SJCRH30 (cell line): ENCODE measurements around the gene PHLDB1. TPM values are rescaled to one million over a fixed set of nuclear protein-coding genes. Genes with fewer than 3 reads are reported as not detected.
"Not testable (repeated sequence)": the region's sequence is repeated elsewhere in the genome, so short reads cannot be mapped to it uniquely, and the experiment has no call there.

Source experiments
- DNase-seq, 2 experiments: peaks; one replicate each; pipeline ENCODE4 v3.0.0-alpha.2; 2015 to 2020
- H3K27ac ChIP-seq: fragments of 250-450 bp; sonication (Bioruptor Pico); 2 replicates; pipeline ENCODE4 v1.5.1; 2020; ENCODE audit warnings: mild to moderate bottlenecking, moderate library complexity
- H3K27me3 ChIP-seq: fragments of 250-450 bp; sonication (Bioruptor Pico); 2 replicates; pipeline ENCODE4 v1.5.1; 2020; ENCODE audit warnings: mild to moderate bottlenecking, moderate library complexity
- H3K36me3 ChIP-seq: fragments of 250-450 bp; sonication (Bioruptor Pico); 2 replicates; pipeline ENCODE4 v1.5.1; 2020; ENCODE audit warnings: mild to moderate bottlenecking, moderate library complexity
- H3K4me1 ChIP-seq: fragments of 250-450 bp; sonication (Bioruptor Pico); 2 replicates; pipeline ENCODE4 v1.5.1; 2020; ENCODE audit warnings: mild to moderate bottlenecking, moderate library complexity
- H3K4me3 ChIP-seq: fragments of 250-450 bp; sonication (Bioruptor Pico); 2 replicates; pipeline ENCODE4 v1.5.1; 2020; ENCODE audit warnings: mild to moderate bottlenecking, moderate library complexity
- H3K9me3 ChIP-seq: fragments of 250-450 bp; sonication (Bioruptor Pico); replicated peaks from 2 replicates; pipeline ENCODE4 v1.5.1; 2020; ENCODE audit warnings: mild to moderate bottlenecking, moderate library complexity
- total RNA-seq: library from RNA; depleted of rRNA; stranded (reverse); fragments of >200 nt; shearing (Covaris generic); gene quantifications from 2 replicates; pipeline ENCODE4 v1.2.3, GENCODE V29; 2014; rRNA removed

PHLDB1 gene
- total RNA-seq = 19.1 and 21.6 TPM in 2 replicates

DNA sequence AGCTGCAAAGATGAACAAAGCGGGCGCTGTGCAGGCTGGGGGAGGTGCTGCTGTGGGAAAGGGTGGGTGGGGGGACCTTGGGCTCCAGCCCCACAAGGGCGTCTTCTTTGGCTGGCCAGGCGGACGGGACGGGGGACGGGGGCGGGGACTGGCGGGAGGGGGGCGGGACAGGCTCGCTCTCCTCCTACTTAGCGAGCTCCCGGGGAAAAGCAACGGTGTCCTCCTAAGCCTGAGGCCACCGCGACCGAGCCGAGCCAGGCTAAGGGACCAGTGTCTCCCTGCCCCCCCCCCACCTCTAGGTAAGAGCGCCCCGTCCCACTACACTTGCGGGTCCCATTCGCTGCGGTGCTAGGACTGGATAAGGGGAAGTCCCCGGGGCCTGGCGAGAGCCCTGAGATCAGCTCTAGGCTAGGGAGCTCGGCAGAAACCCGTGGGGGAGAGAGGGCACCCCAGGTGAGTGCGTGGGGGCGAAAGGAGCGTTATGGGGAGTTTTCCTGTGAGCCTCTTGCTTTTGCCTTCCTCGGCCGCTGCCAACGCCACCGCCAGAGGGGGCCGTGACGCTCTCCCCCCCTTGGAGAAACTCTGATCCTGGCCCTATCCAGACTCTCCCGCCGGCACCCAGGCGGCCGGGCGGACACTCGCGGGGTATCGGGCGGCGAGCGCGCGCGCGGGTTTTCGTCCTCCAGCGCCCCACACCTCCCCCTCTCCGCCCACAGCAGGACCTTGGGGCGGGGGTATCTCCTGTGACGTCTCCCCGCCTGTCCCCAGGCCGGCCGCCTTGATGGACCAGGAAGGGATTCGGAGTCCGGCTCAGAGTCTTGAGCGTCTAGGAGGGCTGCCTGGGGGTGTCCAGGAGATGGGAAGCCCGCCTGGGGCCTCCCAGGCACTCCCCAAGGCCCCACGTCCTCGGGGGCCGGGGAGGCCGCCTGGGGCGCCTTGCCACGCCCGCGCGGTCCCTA is at the start of gene PHLDB1:
TSS of gene PHLDB1 (plus strand) at position 215 of the 959 bp plus-strand sequence. CDS start 6,222 bp downstream, outside the sequence.
- H3K9me3 ChIP-seq = no peaks in the 10 kb centered on the region
- peak; percentile 71 to 74 for DNase-seq
- no peaks in the 10 kb centered on the region for H3K36me3 ChIP-seq
- H3K4me3 ChIP-seq = peak within 1 kb of the TSS; percentile 67
- H3K27ac ChIP-seq = peak within 1 kb of the TSS; percentile 56
- H3K27me3 ChIP-seq = no peaks in the 10 kb centered on the region
- H3K4me1 ChIP-seq = no peaks in the 10 kb centered on the region

DNA sequence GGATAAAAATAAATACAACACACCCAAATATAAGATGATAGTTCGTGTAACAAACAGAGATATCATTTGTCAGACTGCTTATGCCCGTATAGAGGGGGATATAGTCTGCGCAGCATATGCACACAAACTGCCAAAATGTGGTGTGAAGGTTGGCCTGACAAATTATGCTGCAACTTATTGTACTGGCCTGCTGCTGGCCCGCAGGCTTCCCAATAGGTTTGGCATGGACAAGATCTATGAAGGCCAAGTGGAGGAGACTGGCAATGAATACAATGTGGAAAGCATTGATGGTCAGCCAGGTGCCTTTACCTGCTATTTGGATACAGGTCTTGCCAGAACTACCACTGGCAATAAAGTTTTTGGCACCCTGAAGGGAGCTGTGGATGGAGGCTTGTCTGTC is 46.6 kb upstream of the PHLDB1 start:
- Histone ChIP-seq H3K9me3 (no peaks in the 10 kb centered on the region), H3K36me3 (no peaks in the 10 kb centered on the region), H3K4me3 (no peak overlapping the region), H3K27me3 (no peaks in the 10 kb centered on the region), H3K27ac (no peak overlapping the region), H3K4me1 (no peaks in the 10 kb centered on the region)
- no peak for DNase-seq

DNA sequence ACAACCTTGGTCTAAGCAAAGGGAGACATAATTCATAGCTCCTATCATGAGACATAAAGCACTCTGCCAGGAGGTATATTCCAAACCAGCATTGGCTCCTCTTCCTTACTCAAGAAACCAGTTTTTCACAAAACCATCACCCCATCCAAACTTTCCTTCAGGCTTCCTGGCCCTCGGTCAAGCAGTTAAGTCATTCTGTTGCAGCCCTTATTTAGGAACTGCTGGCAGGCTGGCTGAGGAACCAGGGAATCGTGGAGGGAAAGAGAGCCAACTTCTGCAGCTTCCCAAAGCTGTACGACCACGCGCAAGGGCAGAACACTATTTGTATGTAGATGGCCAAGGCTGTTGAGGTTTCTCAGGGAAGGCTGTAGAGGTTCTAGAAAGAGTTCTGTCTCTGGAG is 42.4 kb upstream of the PHLDB1 start:
- no peak for DNase-seq
- Histone ChIP-seq H3K27me3 (no peaks in the 10 kb centered on the region), H3K4me1 (no peaks in the 10 kb centered on the region), H3K9me3 (no peaks in the 10 kb centered on the region), H3K4me3 (no peak overlapping the region), H3K36me3 (no peaks in the 10 kb centered on the region), H3K27ac (no peak overlapping the region)

DNA sequence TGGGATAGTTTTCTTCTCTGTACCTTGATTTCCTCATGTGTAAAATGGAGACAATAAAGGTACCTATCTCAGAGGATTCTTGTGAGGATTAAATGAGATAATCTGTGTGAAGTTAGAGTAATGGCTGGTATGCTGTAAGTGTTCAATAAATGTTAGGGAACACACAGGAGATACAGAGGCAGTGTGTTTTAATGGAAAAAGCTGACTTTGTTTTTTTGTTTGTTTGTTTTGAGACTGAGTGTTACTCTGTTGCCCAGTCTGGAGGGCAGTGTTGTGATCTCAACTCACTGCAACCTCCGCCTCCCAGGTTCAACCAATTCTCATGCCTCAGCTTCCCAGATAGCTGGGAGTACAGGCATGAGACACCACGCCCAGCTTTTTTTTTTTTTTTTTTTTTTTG is 37.7 kb upstream of the PHLDB1 start:
- H3K4me1 ChIP-seq = peaks cover 7% of the 10 kb centered on the region
- H3K9me3 ChIP-seq = no peaks in the 10 kb centered on the region
- H3K27me3 ChIP-seq = no peaks in the 10 kb centered on the region
- no peak overlapping the region for H3K4me3 ChIP-seq
- H3K27ac ChIP-seq = no peak overlapping the region
- H3K36me3 ChIP-seq = no peaks in the 10 kb centered on the region; the same call in 1 of the 2 replicates
- DNase-seq = no peak

DNA sequence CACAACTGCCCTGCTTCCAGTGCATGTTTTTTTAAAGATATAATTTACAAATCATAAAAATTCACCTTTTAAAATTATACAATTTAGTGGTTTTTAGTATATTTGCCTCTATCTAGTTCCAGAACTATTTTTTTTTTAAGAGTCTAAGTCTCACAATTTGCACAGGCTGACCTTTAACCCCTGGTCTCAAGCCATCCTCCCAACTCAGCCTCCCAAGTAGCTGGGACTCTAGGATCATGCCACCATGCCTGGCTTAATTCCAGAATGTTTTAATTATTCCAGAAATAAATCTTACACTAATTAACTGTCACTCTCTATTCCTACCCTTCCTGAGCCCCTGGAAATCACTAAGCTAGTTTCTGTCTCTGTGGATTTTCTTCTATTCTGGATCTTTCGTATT is 36.6 kb upstream of the PHLDB1 start:
- no peaks in the 10 kb centered on the region for H3K27me3 ChIP-seq
- no peak overlapping the region for H3K27ac ChIP-seq
- peaks cover 17% of the 10 kb centered on the region for H3K4me1 ChIP-seq
- no peaks in the 10 kb centered on the region; the same call in 1 of the 2 replicates for H3K36me3 ChIP-seq
- DNase-seq = no peak
- no peak overlapping the region for H3K4me3 ChIP-seq
- no peaks in the 10 kb centered on the region for H3K9me3 ChIP-seq

DNA sequence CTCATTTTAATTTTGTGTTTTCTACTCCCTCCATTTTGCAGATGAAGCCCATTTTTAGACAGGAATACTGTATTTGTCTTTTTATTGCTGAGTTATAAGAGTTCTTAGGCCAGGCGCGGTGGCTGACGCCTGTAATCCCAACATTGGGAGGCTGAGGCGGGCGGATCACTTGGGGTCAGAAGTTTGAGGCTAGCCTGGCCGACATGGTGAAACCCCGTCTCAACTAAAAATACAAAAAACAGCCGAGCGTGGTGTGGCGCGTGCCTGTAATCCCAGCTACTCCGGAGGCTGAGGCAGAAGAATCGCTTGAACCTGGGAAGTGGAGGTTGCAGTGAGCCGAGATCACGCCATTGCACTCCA is 35.7 kb upstream of the PHLDB1 start:
- not testable (repeated sequence) for H3K36me3 ChIP-seq, H3K27me3 ChIP-seq, H3K9me3 ChIP-seq
- Histone ChIP-seq H3K27ac (peak overlapping the region; percentile 94), H3K4me1 (peaks cover 19% of the 10 kb centered on the region), H3K4me3 (peak overlapping the region; percentile 100)
- DNase-seq = peak; percentile 16 to 25

DNA sequence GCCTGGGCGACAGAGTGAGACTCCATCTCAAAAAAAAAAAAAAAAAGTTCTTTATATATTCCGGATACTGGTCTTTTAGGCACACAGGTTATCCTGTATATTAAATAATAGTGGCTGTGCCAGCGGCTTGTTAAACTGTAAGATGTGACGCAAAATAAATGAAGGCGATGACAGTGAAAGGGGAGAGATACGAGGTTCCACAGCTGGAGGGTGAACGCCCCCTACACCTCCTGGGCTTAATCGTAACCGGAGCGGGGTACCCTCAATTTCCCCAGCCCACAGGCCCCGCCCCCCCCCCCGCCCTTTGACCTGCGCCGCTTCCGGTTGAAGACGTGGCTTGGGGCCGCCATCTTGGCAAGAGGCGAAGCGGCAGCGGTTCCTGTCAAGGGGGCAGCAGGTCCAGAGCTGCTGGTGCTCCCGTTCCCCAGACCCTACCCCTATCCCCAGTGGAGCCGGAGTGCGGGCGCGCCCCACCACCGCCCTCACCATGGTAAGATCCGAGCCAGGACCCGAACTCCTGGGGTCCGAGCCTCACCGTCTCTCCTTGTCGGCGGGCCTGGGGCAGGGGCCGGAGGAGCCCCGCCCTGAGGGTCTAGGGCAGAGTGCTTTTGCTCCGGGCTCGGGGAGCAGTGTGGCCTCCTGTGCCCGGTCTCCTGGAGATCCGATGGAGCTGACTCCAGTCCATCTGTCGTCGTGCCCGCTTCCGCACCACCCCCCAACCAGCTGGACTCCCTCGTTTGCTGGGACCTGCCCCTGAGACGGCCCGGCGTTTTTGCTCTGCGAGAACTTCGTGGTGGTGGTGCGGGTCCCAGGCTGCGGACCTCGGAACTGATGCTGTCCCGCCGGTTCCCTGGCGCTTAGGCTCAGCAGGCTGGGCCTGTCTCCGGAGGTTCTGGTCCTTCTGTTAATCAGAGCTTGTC is 35.1 kb upstream of the PHLDB1 start, which contains the start of gene ARCN1:
TSS of gene ARCN1 (plus strand) at position 349 of the 920 bp plus-strand sequence. CDS start at position 488, 139 bp downstream.
- no peaks in the 10 kb centered on the region; the same call in 1 of the 2 replicates for H3K36me3 ChIP-seq
- no peaks in the 10 kb centered on the region for H3K9me3 ChIP-seq

DNA sequence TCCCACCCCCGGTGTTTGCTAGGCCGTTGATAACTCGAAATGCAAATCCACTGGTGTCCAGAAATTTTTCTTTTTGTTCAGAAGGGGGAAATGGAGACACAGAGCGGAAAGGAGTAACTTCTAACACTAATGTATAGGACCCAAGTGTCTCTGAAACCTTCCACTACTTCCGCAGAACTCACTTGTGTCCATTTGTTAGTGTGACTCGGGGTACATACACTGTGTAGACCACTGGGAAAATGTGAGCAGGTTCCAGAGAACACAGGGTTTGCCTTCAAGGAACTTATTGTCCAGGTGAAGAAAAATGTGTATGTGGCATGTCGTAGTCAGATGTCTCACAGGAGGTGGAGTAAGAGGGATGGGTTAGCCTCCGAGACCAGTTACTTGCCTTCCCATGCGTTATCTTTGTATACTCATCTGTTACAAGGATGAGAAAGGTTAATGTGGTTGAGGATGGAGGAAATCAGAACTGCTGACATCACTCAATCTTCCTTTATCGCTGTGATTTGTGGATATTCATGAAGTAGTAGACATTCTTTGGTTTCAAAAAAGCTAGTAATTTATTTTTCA is 34.3 kb upstream of the PHLDB1 start:
- Histone ChIP-seq H3K4me3 (peak overlapping the region; percentile 100), H3K27ac (peak overlapping the region; percentile 94), H3K36me3 (no peaks in the 10 kb centered on the region; the same call in 1 of the 2 replicates), H3K27me3 (no peaks in the 10 kb centered on the region), H3K9me3 (no peaks in the 10 kb centered on the region), H3K4me1 (peaks cover 19% of the 10 kb centered on the region)
- peak in 1 of 2 experiments; percentile 29 for DNase-seq

More for the DNA sequence above, 35.1 kb upstream of the PHLDB1 start, which contains the start of gene ARCN1:
- no peaks in the 10 kb centered on the region for H3K27me3 ChIP-seq
- H3K4me3 ChIP-seq = peak within 1 kb of the TSS; percentile 100
- peak within 1 kb of the TSS; percentile 94 for H3K27ac ChIP-seq
- peak; percentile 75 to 82 for DNase-seq
- H3K4me1 ChIP-seq = peaks cover 19% of the 10 kb centered on the region

DNA sequence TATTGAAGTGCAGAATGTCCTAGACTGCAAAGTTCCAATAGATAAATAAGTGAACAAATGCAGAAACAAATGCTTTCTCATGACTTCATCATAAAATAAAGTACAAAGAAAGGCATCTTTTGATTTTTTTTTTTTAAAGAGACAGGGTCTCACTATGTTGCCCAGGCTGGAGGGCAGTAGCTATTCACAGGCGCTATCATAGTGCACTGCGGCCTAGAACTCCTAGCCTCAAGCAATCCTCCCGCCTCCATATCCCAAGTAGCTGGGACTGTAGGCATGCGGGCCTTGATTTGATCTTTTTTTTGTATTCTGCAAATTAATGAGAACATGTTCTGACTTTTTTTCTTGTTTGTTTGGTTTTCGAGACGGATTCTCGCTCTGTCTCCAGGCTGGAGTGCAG is 32.8 kb upstream of the PHLDB1 start:
- DNase-seq = no peak
- H3K36me3 ChIP-seq = no peaks in the 10 kb centered on the region; the same call in 1 of the 2 replicates
- peak overlapping the region; percentile 76 for H3K27ac ChIP-seq
- H3K9me3 ChIP-seq = no peaks in the 10 kb centered on the region
- H3K4me3 ChIP-seq = no peak overlapping the region
- no peaks in the 10 kb centered on the region for H3K27me3 ChIP-seq
- peaks cover 19% of the 10 kb centered on the region for H3K4me1 ChIP-seq

DNA sequence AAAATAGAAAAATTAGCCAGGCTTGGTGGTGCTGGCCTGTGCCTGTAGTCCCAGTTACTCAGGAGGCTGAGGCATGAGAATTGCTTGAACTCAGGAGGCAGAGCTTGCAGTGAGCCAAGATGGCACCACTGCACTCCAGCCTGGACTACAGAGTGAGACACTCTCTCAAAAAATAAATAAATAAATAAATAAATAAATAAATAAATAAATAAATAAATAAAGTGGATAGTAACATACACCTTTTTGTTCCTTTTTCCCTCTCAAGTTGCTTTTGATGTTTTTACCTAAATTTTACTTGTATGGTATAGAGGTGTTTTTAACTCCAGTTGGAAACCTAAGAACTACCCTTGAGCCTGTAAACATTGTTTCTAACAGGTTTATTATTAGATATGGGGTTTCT is 29.4 kb upstream of the PHLDB1 start:
- H3K27ac ChIP-seq, H3K9me3 ChIP-seq, H3K36me3 ChIP-seq, DNase-seq, H3K4me3 ChIP-seq, H3K27me3 ChIP-seq: not testable (repeated sequence)
- peaks cover 19% of the 10 kb centered on the region for H3K4me1 ChIP-seq

DNA sequence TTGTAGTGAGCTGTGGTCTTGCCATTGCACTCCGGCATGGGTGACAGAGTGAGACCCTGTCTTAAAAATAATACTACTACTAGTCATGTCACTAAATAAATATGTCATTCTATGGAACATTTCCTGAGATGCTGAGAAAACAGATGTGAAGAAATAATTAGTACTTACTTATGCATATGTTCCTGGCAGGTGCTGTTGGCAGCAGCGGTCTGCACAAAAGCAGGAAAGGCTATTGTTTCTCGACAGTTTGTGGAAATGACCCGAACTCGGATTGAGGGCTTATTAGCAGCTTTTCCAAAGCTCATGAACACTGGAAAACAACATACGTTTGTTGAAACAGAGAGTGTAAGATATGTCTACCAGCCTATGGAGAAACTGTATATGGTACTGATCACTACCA is 26.4 kb upstream of the PHLDB1 start:
- H3K9me3 ChIP-seq = no peaks in the 10 kb centered on the region
- DNase-seq = no peak
- H3K36me3 ChIP-seq = peaks cover 21% of the 10 kb centered on the region
- H3K27ac ChIP-seq = no peak overlapping the region
- no peak overlapping the region for H3K4me3 ChIP-seq
- peaks cover under 1% of the 10 kb centered on the region; the same call in 1 of the 2 replicates for H3K4me1 ChIP-seq
- H3K27me3 ChIP-seq = no peaks in the 10 kb centered on the region

DNA sequence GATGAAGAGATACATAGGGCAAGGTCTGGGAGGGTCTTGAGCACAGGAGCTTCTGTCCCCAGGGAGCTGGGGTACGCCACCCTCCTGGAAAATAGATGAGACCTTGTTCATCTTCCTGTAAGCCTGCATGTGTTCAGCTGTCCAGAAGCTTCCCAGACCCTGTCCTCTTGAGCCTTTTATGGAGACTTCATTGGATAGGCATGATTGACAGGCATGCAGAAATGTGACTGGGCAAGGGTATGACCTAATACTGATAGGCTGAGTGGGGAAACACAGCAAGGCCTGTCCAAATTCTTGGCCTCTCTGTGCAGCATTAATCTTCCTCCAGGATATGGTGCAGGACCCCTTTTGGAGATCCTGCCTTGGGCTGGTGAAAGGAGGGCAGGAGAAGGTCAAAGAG is 19.5 kb upstream of the PHLDB1 start:
- Histone ChIP-seq H3K4me1 (no peaks in the 10 kb centered on the region), H3K36me3 (peaks cover 43% of the 10 kb centered on the region), H3K27me3 (no peaks in the 10 kb centered on the region), H3K27ac (no peak overlapping the region), H3K9me3 (no peaks in the 10 kb centered on the region), H3K4me3 (no peak overlapping the region)
- DNase-seq = no peak

DNA sequence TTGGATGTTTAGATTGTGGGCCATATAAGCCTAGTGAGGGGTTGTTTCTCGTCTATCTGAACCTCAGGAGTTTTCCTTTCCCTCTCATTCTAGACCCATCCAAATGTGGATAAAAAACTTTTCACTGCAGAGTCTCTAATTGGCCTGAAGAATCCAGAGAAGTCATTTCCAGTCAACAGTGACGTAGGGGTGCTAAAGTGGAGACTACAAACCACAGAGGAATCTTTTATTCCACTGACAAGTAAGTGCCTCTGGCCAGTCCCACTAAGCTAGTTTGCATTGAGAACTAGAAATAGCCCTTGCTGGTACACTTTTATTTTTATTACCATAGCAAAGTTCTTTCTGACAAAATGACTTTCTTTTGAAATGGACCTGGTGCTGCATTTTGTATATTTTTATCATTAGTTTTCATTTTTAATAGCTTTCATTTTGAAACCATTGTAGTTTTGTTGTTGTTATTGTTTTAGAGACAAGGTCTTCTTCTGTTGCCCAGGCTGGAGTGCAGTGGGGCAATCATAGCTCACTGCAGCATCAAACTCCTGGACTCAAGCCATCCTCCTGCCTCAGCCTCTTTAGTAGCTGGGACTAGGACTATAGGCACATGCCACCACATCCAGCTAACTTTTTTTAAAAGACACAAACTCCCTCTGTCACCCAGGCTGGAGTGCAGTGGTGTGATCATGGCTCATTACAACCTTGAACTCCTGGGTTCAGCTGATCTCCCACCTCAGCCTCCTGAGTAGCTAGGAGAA is 14.6 kb upstream of the PHLDB1 start:
- Histone ChIP-seq H3K4me3 (no peak overlapping the region), H3K36me3 (peaks cover 33% of the 10 kb centered on the region), H3K4me1 (no peaks in the 10 kb centered on the region), H3K27me3 (no peaks in the 10 kb centered on the region), H3K9me3 (no peaks in the 10 kb centered on the region), H3K27ac (no peak overlapping the region)
- no peak for DNase-seq

DNA sequence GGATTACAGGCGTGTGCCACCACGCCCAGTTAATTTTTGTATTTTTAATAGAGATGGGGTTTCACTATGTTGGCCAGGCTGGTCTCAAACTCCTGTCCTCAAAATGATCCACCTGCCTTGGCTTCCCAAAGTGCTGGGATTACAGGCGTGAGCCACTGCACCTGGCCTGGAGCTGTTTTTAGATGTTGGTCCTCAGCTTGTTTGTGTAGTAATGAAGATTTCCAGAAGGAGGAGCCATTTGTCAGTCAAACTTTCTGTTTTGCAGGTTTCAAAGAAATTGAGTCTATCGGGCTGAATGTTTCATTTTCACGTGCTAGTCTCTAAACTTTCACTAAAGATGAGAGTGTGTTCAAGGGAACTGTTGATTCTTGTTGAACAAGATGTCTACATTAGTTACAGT is 12.4 kb upstream of the PHLDB1 start:
- not testable (repeated sequence) for H3K4me3 ChIP-seq

More for the DNA sequence above, 12.4 kb upstream of the PHLDB1 start:
- H3K4me1 ChIP-seq, DNase-seq, H3K9me3 ChIP-seq, H3K27ac ChIP-seq, H3K27me3 ChIP-seq: not testable (repeated sequence)
- peaks cover 36% of the 10 kb centered on the region for H3K36me3 ChIP-seq
